A673 (cell line): ENCODE data around the gene DACT2. TPM values are rescaled to one million over a fixed set of nuclear protein-coding genes. Genes with fewer than 3 reads are reported as not detected.

Experiments used
- BruUV-seq: library from RNA; stranded (reverse); fragments of 400-500 nt; replicated peaks from 2 replicates; lab custom pipeline; 2021; lab: Mats Ljungman, UMichigan
- CTCF ChIA-PET: fragments of 300-600 bp; sonication (Branson Sonifier 250); formaldehyde crosslinking; loops from one replicate; lab custom pipeline; 2022; ENCODE audit warnings: antibody characterized with exemption; lab: Charles Lee
- POLR2A ChIA-PET: fragments of 300-600 bp; sonication (Branson Sonifier 250); formaldehyde crosslinking; loops from one replicate; lab custom pipeline; 2022; ENCODE audit warnings: antibody characterized with exemption; ENCODE audit not compliant: low non-redundant PET; lab: Charles Lee
- DNase-seq: peaks from one replicate; pipeline ENCODE4 v3.0.0-alpha.2; 2015; ENCODE audit warnings: low spot score
- H3K27ac ChIP-seq: fragments of 200-600 bp; sonication (generic); 2 replicates; pipeline ENCODE4 v1.5.1; 2016; ENCODE audit warnings: mixed run types, low read depth, mild to moderate bottlenecking, mixed read lengths, antibody characterized with exemption, low read length; ENCODE audit not compliant: poor library complexity, severe bottlenecking
- H3K27me3 ChIP-seq: fragments of 200-600 bp; sonication (generic); replicated peaks from 2 replicates; pipeline ENCODE4 v1.6.1; 2017; ENCODE audit warnings: mixed run types, low read depth, mild to moderate bottlenecking, mixed read lengths, antibody characterized with exemption, low read length; ENCODE audit not compliant: insufficient read depth, poor library complexity
- H3K36me3 ChIP-seq: fragments of 200-600 bp; sonication (generic); 2 replicates; pipeline ENCODE4 v1.6.1; 2016; ENCODE audit warnings: mixed run types, mild to moderate bottlenecking, mixed read lengths, antibody characterized with exemption, low read length; ENCODE audit not compliant: insufficient read depth, poor library complexity, severe bottlenecking
- H3K4me1 ChIP-seq: fragments of 200-600 bp; sonication (generic); 2 replicates; pipeline ENCODE4 v1.6.1; 2017; ENCODE audit warnings: mixed run types, mild to moderate bottlenecking, mixed read lengths, antibody characterized with exemption, low read length; ENCODE audit not compliant: insufficient read depth, poor library complexity, severe bottlenecking
- H3K4me3 ChIP-seq: fragments of 200-600 bp; sonication (generic); 2 replicates; pipeline ENCODE4 v1.5.1; 2016; ENCODE audit warnings: low read depth, mixed run types, mild to moderate bottlenecking, mixed read lengths, low read length; ENCODE audit not compliant: poor library complexity, severe bottlenecking
- H3K9me3 ChIP-seq: fragments of 200-600 bp; sonication (generic); 2 replicates; pipeline ENCODE4 v1.6.1; 2016; ENCODE audit warnings: mixed run types, low read depth, mild to moderate bottlenecking, mixed read lengths, antibody characterized with exemption, low read length; ENCODE audit not compliant: poor library complexity, severe bottlenecking
- CTCF ChIP-seq: fragments of 300-800, 200-600 bp; sonication (generic); conservative IDR thresholded peaks from 2 replicates; pipeline ENCODE4 v1.5.1; 2017; ENCODE audit warnings: low read depth, mild to moderate bottlenecking, antibody characterized with exemption, low read length, moderate library complexity, mixed read lengths
- EZH2 ChIP-seq: fragments of 200-600 bp; sonication (generic); IDR thresholded peaks from 2 replicates; pipeline ENCODE4 v1.6.1; 2017; ENCODE audit warnings: borderline replicate concordance, low read depth, mild to moderate bottlenecking, mixed read lengths, antibody characterized with exemption, low read length; ENCODE audit not compliant: poor library complexity, severe bottlenecking
- intact Hi-C: fragments of 100-400 bp; cut with micrococcal nuclease; formaldehyde crosslinking; loops from one replicate; pipeline ENCODE4 v1.10.0; 2022; ENCODE audit not compliant: unreplicated experiment
- total RNA-seq: library from RNA; stranded (reverse); gene quantifications from 2 replicates; pipeline ENCODE4 v1.2.3, GENCODE V29; 2021

Gene DACT2
- total RNA-seq, 1 experiment from 2014 or later, result 18.7 TPM

GRCh38 chr6:168278904-168279303, 40.7 kb downstream of the DACT2 start:
- CTCF ChIA-PET, result no interaction called here

GRCh38 chr6:168277274-168277669, 42.3 kb downstream of the DACT2 start:
- CTCF ChIA-PET, result no interaction called here
- intact Hi-C loops, result no loop called here
- no peak for DNase-seq
- Histone ChIP-seq H3K4me1 (peaks cover 24% of the 10 kb centered on the region), H3K27me3 (no peaks in the 10 kb centered on the region), H3K9me3 (no peaks in the 10 kb centered on the region), H3K36me3 (no peaks in the 10 kb centered on the region), H3K27ac (no peak overlapping the region), H3K4me3 (no peak overlapping the region)
- TF ChIP-seq EZH2 (no peak), CTCF (no peak)
- BruUV-seq, result no TSS peak
- POLR2A ChIA-PET, result no interaction called here

More at GRCh38 chr6:168278904-168279303, 40.7 kb downstream of the DACT2 start:
- intact Hi-C loops, result no loop called here
- no TSS peak for BruUV-seq
- no peak overlapping the region for H3K4me3 ChIP-seq
- TF ChIP-seq EZH2, result no peak
- TF ChIP-seq CTCF, result no peak
- POLR2A ChIA-PET, result no interaction called here
- no peaks in the 10 kb centered on the region for H3K27me3 ChIP-seq
- H3K9me3 ChIP-seq, result no peaks in the 10 kb centered on the region
- H3K4me1 ChIP-seq, result peaks cover 9% of the 10 kb centered on the region
- no peak for DNase-seq
- no peak overlapping the region for H3K27ac ChIP-seq
- H3K36me3 ChIP-seq, result no peaks in the 10 kb centered on the region

- Histone ChIP-seq H3K36me3 (no peaks in the 10 kb centered on the region), H3K27me3 (no peaks in the 10 kb centered on the region), H3K27ac (no peak overlapping the region), H3K4me1 (peaks cover 26% of the 10 kb centered on the region), H3K9me3 (no peaks in the 10 kb centered on the region), H3K4me3 (no peak overlapping the region)
- ChIA-PET POLR2A (no interaction called here), CTCF (no interaction called here)
- no peak for DNase-seq
- TF ChIP-seq EZH2 (no peak), CTCF (no peak)
- no TSS peak for BruUV-seq
- intact Hi-C loops, result no loop called here
Observed at GRCh38 chr6:168276576-168277273, 42.9 kb downstream of the DACT2 start.
